Measurements from ENCODE around the gene CELF6.

- TF ChIP-seq, protein P1, sequence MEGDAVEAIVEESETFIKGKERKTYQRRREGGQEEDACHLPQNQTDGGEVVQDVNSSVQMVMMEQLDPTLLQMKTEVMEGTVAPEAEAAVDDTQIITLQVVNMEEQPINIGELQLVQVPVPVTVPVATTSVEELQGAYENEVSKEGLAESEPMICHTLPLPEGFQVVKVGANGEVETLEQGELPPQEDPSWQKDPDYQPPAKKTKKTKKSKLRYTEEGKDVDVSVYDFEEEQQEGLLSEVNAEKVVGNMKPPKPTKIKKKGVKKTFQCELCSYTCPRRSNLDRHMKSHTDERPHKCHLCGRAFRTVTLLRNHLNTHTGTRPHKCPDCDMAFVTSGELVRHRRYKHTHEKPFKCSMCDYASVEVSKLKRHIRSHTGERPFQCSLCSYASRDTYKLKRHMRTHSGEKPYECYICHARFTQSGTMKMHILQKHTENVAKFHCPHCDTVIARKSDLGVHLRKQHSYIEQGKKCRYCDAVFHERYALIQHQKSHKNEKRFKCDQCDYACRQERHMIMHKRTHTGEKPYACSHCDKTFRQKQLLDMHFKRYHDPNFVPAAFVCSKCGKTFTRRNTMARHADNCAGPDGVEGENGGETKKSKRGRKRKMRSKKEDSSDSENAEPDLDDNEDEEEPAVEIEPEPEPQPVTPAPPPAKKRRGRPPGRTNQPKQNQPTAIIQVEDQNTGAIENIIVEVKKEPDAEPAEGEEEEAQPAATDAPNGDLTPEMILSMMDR (IDR thresholded peaks at IDR 0.05) = no peak
- TF ChIP-seq POLR2AphosphoS5 (IDR thresholded peaks at IDR 0.05) (no peak), POLR2A (IDR thresholded peaks at IDR 0.05) (no peak)
Observed at GRCh38 chr15:72344602-72345001, 24.6 kb upstream of the CELF6 start.

All from sigmoid colon (tissue), 4 donors.